HG03575 (cell line): Measurements from ENCODE around the gene KRTAP5-8.
"Not testable (repeated sequence)": the region's sequence is repeated elsewhere in the genome, so short reads cannot be mapped to it uniquely, and the experiment has no call there.

ENCODE experiments used
- ATAC-seq: cut with Tn5 transposase; IDR thresholded peaks from one replicate; pipeline ENCODE4 v1.9.1; 2021; ENCODE audit not compliant: unreplicated experiment, insufficient number of reproducible peaks, low FRiP score; ENCODE audit errors: extremely low read depth

Gene KRTAP5-8

GRCh38 chr11:71505001-71505400 is 32.8 kb upstream of the KRTAP5-8 start:
- ATAC-seq = no peak

DNA sequence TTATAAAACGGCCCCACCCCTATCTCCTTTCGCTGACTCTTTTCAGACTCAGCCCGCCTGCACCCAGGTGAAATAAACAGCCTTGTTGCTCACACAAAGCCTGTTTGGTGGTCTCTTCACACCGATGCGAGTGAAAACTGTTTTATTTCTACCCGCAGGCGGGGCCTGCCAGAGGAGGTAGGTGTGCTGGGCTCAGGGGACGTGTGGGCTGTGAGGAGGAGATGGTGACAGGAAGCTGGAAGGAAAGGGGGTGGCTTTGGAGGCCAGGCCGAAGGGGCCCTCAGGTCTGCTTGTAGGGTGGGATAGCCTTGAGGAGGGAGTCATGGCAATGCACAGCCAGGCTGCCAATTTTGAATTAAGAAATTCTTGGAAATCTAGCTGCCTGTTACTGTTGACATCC is 32.0 kb upstream of the KRTAP5-8 start:
- ATAC-seq = no peak

DNA sequence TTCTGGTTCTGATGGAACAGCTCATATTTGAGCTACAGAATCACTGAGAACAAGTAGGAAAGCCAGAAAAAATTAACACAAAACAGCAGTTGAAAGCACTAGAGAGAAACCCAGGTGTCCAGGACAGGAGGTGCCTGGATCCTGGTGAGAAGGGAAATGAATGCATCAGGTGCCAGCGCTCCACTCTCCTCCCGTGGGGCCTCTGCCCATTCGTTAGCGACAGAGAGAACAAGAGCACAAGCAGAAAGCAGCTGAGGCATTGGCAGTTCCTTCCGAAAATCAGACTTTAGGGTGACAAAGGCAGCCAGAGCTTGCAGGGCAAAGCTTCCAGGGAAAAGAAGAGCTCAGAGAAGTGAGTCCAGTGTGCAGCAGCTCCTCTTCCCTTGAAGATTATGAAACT is 30.7 kb upstream of the KRTAP5-8 start:
- no peak for ATAC-seq

DNA sequence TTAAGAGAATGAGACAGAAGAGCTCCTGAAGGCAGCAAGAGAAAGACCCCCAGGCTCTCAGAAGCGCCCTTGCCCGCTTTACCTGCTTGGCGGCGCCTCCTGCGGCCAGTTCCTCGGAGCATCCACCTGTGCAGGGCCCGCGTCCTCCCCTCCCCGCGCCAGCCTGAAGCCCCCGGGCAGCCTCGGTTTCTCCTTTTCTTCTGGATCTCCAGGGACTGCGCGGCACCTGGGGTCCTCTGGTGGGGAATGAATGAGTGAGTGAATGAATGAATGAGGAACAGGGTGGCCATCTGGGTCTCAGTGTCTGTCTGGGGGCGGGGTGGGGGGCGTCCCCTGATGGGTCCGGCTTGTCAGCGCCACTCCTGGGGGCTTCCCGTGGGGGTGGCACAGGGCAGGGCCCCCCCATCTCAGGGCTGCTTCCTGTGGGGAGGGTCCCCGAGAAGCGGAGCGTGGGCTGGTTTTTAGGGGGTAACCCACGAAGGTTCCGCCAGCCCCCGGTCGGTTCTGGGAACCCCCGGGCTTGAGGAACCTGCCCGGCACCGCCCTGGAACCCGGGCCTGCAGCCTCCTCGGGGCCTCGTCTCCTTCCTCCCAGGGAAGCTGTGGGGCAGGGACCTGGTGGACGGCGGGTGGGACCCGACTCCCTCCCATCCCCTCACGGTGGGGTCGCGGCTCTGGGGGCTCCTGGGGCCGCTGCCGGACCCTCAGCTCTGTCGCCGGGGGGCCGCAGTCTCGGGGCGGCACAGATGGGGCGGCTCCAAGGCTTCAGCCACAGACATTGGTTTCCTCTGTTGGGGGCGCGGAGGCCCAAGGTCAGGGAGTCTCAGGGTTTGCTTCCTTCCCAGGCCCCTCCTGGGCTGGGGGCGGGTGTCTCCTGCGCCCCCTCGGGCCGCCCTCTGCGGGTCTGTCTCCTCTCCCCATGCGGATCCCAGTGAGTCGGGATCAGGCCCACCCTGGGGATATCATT is 19.0 kb upstream of the KRTAP5-8 start:
- no peak for ATAC-seq

DNA sequence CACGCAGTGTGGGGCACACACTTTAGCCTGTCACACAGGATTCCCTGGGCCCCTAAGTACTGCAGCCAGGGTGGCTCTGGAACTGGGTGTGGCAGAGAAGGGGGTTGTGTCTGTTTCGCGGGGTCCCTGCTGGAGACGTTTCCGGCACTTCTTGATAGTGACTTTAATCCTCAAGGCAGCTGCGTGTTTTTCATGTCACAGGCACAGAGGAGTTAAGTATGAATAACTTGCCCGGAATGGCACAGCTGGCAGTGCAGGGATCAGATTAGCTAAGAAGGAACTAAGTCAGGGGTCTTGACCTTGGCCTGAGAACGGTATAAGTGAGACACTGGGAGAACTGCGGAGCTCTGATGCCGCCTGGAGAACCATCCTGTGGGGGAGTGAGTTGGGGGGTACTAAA is 18.3 kb upstream of the KRTAP5-8 start:
- no peak for ATAC-seq

DNA sequence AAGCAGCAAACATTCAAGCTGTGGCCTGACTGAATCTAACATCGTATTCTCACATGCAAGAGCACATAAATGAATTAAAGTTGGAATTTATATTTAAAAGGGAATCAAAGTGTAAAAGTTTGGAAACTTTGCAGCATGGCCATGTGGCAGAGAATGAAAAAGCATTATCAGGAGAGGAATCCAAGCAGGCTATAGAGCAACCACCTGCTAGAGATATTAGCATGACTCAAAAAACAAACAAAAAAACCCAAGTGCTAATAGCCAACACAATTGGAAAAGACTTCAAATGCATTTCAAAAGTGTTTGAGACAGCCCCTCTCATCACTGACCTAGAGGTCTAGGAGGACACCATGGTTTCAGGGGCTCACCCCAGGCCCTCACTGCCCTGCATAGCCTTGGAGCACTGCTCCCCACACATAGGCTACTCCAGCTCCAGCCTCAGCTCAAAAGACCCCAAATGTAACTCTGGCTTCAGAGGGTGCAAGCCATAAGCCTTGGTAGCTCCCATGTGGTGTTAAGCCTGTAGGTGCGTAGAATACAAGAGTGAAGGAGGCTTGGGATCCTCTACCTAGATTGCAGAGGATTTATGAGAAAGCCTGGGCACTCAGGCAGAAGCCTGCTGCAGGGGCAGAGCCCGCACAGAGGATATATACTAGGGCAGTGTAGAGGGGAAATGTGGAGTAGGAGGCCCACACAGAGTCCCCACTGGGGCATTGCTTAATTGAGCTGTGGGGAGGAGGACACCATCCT is 12.5 kb upstream of the KRTAP5-8 start:
- ATAC-seq = no peak

DNA sequence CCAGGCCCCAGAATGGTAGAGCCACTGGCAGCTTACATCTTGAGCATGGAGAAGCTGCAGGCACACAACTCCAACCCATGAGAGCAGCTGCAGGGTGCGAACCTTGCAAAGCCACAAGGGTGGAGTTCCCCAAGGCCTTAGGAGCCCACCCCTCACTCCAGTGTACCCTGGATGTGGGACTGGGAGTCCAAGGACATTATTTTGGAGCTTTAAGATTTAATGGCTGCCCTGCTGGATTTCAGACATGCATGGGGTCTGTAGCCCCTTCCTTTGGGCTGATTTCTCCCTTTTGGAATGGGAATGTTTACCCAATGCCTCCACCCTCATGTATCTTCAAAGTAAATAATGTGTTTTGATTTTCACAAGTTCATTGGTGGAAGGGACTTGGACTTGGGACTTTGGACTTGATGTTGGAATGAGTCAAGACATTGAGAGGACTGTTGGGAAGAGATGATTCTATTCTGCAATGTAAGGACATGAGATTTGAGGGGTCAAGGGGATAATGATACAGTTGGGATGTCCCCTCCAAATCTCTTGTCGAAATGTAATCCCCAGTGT is 11.8 kb upstream of the KRTAP5-8 start:
- no peak for ATAC-seq

GRCh38 chr11:71526796-71527575 is 10.8 kb upstream of the KRTAP5-8 start, which contains the start of gene KRTAP5-7:
Gene KRTAP5-7, plus strand, starts transcription at chr11:71527267. Its CDS starts 34 bp downstream, at chr11:71527301.
- ATAC-seq = not testable (repeated sequence)

- ATAC-seq = no peak
Measured at GRCh38 chr11:71527576-71528210, 10.1 kb upstream of the KRTAP5-8 start.

DNA sequence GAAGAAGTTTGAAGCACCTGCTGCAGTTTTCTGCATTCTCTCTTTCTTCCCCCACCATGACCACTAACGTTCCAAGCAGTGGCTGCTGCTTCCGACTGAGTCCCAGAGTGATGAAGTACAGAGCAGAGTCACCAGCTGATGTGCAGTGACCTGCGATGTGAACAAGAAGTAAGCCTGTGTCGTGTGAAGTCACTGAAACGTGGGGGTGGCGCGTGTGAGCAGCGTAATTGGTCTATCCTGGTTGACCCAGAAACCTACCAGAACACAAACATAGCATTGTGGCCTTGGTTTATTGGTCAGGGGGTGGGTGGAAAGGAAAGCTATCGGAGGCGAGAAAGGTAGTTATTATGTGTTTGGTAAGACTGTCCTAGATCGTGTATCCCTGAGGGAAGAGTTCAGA is 7.2 kb upstream of the KRTAP5-8 start:
- no peak for ATAC-seq

GRCh38 chr11:71532036-71532610 is 5.7 kb upstream of the KRTAP5-8 start:
- ATAC-seq = no peak

- ATAC-seq = not testable (repeated sequence)
Measured at GRCh38 chr11:71534711-71535608, 2.9 kb upstream of the KRTAP5-8 start.

- no peak for ATAC-seq
Measured at GRCh38 chr11:71535825-71536224, 2.0 kb upstream of the KRTAP5-8 start.

DNA sequence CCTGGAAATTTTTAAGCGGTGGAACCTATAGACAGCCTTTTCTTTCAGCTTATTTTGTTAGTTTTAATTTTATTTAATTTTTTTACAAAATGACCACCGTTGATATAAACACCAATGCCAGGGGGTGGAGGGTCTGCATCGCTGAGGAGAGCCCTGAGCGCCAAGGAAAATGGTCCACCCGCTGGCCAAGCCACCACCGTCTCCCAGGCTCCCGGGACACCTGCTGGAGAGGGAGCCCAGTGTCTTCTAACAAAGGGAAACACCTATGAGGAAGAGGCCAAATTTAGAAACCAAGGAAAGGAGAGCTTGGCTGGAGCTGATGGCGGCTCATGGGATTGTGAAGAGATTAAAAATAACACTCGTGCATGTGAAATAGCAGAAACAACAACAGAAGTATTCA is 288 bp upstream of the KRTAP5-8 start:
- no peak for ATAC-seq

DNA sequence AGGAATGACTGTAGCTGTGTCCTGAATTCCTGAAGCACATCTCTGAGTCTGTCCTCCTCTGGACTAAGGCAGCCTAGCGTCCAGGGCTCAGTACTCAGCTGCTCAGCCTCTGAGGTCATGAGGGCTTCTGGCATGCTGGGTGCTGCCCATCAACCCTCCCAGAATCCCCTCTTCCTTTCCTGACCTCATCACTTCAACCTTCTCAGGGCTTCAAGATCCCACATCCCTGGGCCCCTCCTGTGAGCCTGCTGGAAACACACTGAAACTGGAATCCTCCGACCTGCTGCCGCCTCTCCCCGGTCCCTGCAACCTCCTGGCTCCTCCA is 803 bp downstream of the KRTAP5-8 start:
- ATAC-seq = no peak

DNA sequence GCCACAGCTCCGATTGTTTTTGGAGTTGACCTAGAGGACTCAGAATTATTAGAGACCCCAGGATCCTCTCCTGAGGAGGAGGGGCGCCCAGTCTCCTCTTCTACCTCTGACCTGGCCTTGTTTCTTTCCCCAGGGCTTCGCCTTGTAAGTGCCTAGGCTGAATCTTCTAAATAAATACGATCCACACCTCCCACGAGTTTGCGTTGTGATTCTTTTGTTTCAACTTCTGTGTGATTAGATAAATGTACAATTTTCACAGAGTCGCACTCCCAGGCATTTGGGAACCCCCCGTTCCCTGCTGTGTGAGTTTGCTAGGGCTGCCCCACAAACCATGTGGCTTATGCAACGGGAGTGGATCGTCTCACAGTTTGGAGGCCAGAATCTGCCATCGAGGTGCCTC is 1.2 kb downstream of the KRTAP5-8 start:
- ATAC-seq = no peak

GRCh38 chr11:71539971-71540370 is 2.1 kb downstream of the KRTAP5-8 start:
- not testable (repeated sequence) for ATAC-seq
